Endothelial cell of umbilical vein (primary cell): ENCODE measurements around the gene APOBEC4. TPM values are rescaled to one million over a fixed set of nuclear protein-coding genes. Genes with fewer than 3 reads are reported as not detected.

Experiments used
- BruUV-seq: library from RNA; stranded (reverse); fragments of 400-500 nt; replicated peaks from 2 replicates; lab custom pipeline; 2021; lab: Mats Ljungman, UMichigan
- CTCF ChIA-PET: fragments of 300-600, 350-600 bp; sonication (Branson Sonifier 250); formaldehyde crosslinking; loops from one replicate; lab custom pipeline; 2021; ENCODE audit warnings: antibody characterized with exemption, inconsistent platforms; lab: Charles Lee
- POLR2A ChIA-PET: fragments of 300-600, 350-600 bp; sonication (Branson Sonifier 250); formaldehyde crosslinking; loops from one replicate; lab custom pipeline; 2021; ENCODE audit warnings: antibody characterized with exemption, inconsistent platforms; lab: Charles Lee
- DNase-seq: peaks from one replicate; pipeline ENCODE4 v3.0.0-alpha.2; 2011; ENCODE audit warnings: low read depth, low spot score
- FAIRE-seq: peaks from 2 replicates; lab custom pipeline; 2011; peaks lifted over from hg19 to GRCh38; lab: Jason Lieb, UNC
- H2AFZ ChIP-seq: 2 replicates; pipeline ENCODE4 v1.6.0; 2012; ENCODE audit warnings: low read depth, low read length, control low read depth, inconsistent platforms
- H3K27ac ChIP-seq: 2 replicates; pipeline ENCODE4 v1.5.1; 2011; ENCODE audit warnings: low read depth, mild to moderate bottlenecking, control low read depth, low read length, moderate library complexity; ENCODE audit not compliant: insufficient read depth
- H3K27me3 ChIP-seq, 2 experiments: 2 replicates each; pipeline versions ENCODE4 v1.6.0 to v1.6.1; 2011; ENCODE audit warnings: low read length in 2 of 2, mixed read lengths in 1 of 2; ENCODE audit not compliant: control insufficient read depth in 2 of 2, insufficient read depth in 2 of 2
- H3K36me3 ChIP-seq, 2 experiments: 2 replicates in 1 of 2; 3 replicates in 1 of 2; pipeline ENCODE4 v1.5.1; 2011; ENCODE audit warnings: low read length in 2 of 2, mild to moderate bottlenecking in 1 of 2, moderate library complexity in 1 of 2; ENCODE audit not compliant: control insufficient read depth in 2 of 2, insufficient read depth in 2 of 2; ENCODE audit errors: extremely low read depth in 1 of 2
- H3K4me1 ChIP-seq: 3 replicates; pipeline ENCODE4 v1.5.1; 2011; ENCODE audit warnings: mild to moderate bottlenecking, low read length; ENCODE audit not compliant: control insufficient read depth, insufficient read depth; ENCODE audit errors: extremely low read depth
- H3K4me2 ChIP-seq: 2 replicates; pipeline ENCODE4 v1.6.1; 2011; ENCODE audit warnings: low read length, control low read depth, mixed read lengths; ENCODE audit not compliant: insufficient read depth
- H3K4me3 ChIP-seq, 3 experiments: fragments of 200-600 bp in 1 of 3; sonication (generic), shearing (Covaris generic) in 1 of 3; replicated peaks in 1 of 3; 2 replicates each; pipeline ENCODE4 v1.5.1; 2011 to 2016; ENCODE audit warnings: control low read depth in 3 of 3, low read length in 3 of 3, mild to moderate bottlenecking in 2 of 3, inconsistent platforms in 1 of 3, low read depth in 1 of 3, moderate library complexity in 1 of 3; ENCODE audit not compliant: insufficient read depth in 1 of 3
- H3K79me2 ChIP-seq: 2 replicates; pipeline ENCODE4 v1.6.0; 2012; ENCODE audit warnings: low read length, inconsistent platforms; ENCODE audit not compliant: control insufficient read depth, insufficient read depth
- H3K9ac ChIP-seq: replicated peaks from 2 replicates; pipeline ENCODE3; 2011; ENCODE audit warnings: low read length, control low read depth; ENCODE audit not compliant: insufficient read depth; ENCODE audit errors: extremely low read depth
- H3K9me1 ChIP-seq: replicated peaks from 3 replicates; pipeline ENCODE4 v1.6.0; 2011; ENCODE audit warnings: mild to moderate bottlenecking, low read length; ENCODE audit not compliant: control insufficient read depth, insufficient read depth; ENCODE audit errors: extremely low read depth
- H3K9me3 ChIP-seq: replicated peaks from 2 replicates; pipeline ENCODE4 v1.5.1; 2012; ENCODE audit warnings: low read length, inconsistent platforms; ENCODE audit not compliant: control insufficient read depth, insufficient read depth
- H4K20me1 ChIP-seq: replicated peaks from 2 replicates; pipeline ENCODE3; 2011; ENCODE audit warnings: mild to moderate bottlenecking, low read length; ENCODE audit not compliant: control insufficient read depth, insufficient read depth; ENCODE audit errors: extremely low read depth
- CTCF ChIP-seq, 2 donors: IDR thresholded peaks; 1 replicate in 1 of 2; 2 replicates in 1 of 2; pipeline ENCODE4 v1.5.1; 2011; ENCODE audit warnings: low read length in 2 of 2, mild to moderate bottlenecking in 2 of 2, moderate library complexity in 2 of 2, control low read depth in 1 of 2, inconsistent platforms in 1 of 2, low read depth in 1 of 2; ENCODE audit not compliant: insufficient read depth in 1 of 2; ENCODE audit errors: extremely low read depth in 1 of 2
- EZH2 ChIP-seq: IDR thresholded peaks from 2 replicates; pipeline ENCODE4 v1.6.1; 2012; ENCODE audit warnings: borderline replicate concordance, low read depth, mild to moderate bottlenecking, moderate library complexity, low read length, inconsistent platforms; ENCODE audit not compliant: severe bottlenecking
- FOS ChIP-seq: IDR thresholded peaks from 2 replicates; pipeline ENCODE4 v1.6.1; 2011; ENCODE audit warnings: mild to moderate bottlenecking, low read length, moderate library complexity, borderline replicate concordance; ENCODE audit not compliant: insufficient read depth
- GATA2 ChIP-seq: IDR thresholded peaks from 2 replicates; pipeline ENCODE4 v1.7.0; 2011; ENCODE audit warnings: low read depth, mild to moderate bottlenecking, moderate library complexity, mixed read lengths, low read length; ENCODE audit not compliant: insufficient read length, insufficient read depth
- JUN ChIP-seq: IDR thresholded peaks from 2 replicates; pipeline ENCODE4 v1.6.1; 2011; ENCODE audit warnings: borderline replicate concordance, low read depth; ENCODE audit not compliant: insufficient read length, insufficient read depth
- MAX ChIP-seq: IDR thresholded peaks from 2 replicates; pipeline ENCODE4 v1.6.1; 2011; ENCODE audit not compliant: insufficient read depth, insufficient read length
- MYC ChIP-seq: IDR thresholded peaks from one replicate; pipeline ENCODE4 v1.6.1; 2011; ENCODE audit warnings: mild to moderate bottlenecking, low read depth, low read length
- POLR2A ChIP-seq: IDR thresholded peaks from 2 replicates; pipeline ENCODE4 v1.6.1; 2012; ENCODE audit warnings: low read depth, mild to moderate bottlenecking, control low read depth, low read length
- POLR2AphosphoS5 ChIP-seq: IDR thresholded peaks from 2 replicates; pipeline ENCODE4 v1.6.1; 2012; ENCODE audit warnings: low read depth, mild to moderate bottlenecking, control low read depth, low read length, moderate library complexity; ENCODE audit not compliant: insufficient read depth
- dilution Hi-C: fragments of 300-500 bp; cut with MboI; formaldehyde crosslinking; loops from one replicate; pipeline ENCODE4 v1.15.0; 2019; ENCODE audit warnings: low sequenced_read_pairs; ENCODE audit not compliant: extremely low pct_ligation_motif_present
- intact Hi-C: fragments of 100-400 bp; cut with micrococcal nuclease; formaldehyde crosslinking; loops from one replicate; pipeline ENCODE4 v1.10.0; 2022
- polyA plus RNA-seq, 4 experiments: library from polyadenylated mRNA; depleted of rRNA in 3 of 4; stranded (reverse) in 3 of 4; unstranded in 1 of 4; fragments of >200 nt; gene quantifications; 2 replicates each; pipeline versions ENCODE4 v1.2.1 to v1.2.3, GENCODE V29; 2011 to 2012; ENCODE audit warnings: missing spikeins in 1 of 4
- total RNA-seq: library from RNA; stranded (reverse); gene quantifications from 2 replicates; pipeline ENCODE4 v1.2.3, GENCODE V29; 2021

APOBEC4 gene
- total and polyA plus RNA-seq, 2 donors (not counting 3 experiments of a cell fraction or from before 2014, with no cell fraction given): not detected

- Histone ChIP-seq H3K9ac (no peak overlapping the region), H3K36me3 (peaks cover 4 to 7% of the 10 kb centered on the region in 2 experiments), H3K4me3 (no peak overlapping the region), H3K79me2 (peaks cover 3% of the 10 kb centered on the region), H3K4me2 (no peak overlapping the region), H3K27me3 (no peaks in the 10 kb centered on the region), H3K9me1 (no peaks in the 10 kb centered on the region), H3K27ac (no peak overlapping the region), H3K4me1 (peaks cover 4% of the 10 kb centered on the region), H2AFZ (no peak overlapping the region), H4K20me1 (peaks cover 2% of the 10 kb centered on the region), H3K9me3 (no peaks in the 10 kb centered on the region)
- DNase-seq: peak; percentile 56
- dilution Hi-C loops (no loop called here), intact Hi-C loops (loop anchor here (1.0 kb wide), 3 partner anchors 153 to 661 kb away; no protein-coding TSS in a partner anchor)
- FAIRE-seq: no peak
- BruUV-seq: no TSS peak
- CTCF ChIA-PET: interaction anchor here (1.0 kb wide), 2 partner anchors 14 to 660 kb away, joined by 3 to 5 read pairs; no protein-coding TSS in a partner anchor
- POLR2A ChIA-PET: no interaction called here
- TF ChIP-seq MYC (no peak), POLR2AphosphoS5 (no peak), CTCF (IDR thresholded peaks at IDR 0.05; ENCODE audit: extremely low read depth in 1 of 2, insufficient read depth in 1 of 2, low read depth in 1 of 2, low read length in 2 of 2) (peak; percentile 34 to 45)
Observed at GRCh38 chr1:183622884-183623785, 30.0 kb downstream of the APOBEC4 start.

- intact Hi-C loops (no loop called here), dilution Hi-C loops (no loop called here)
- H4K20me1 ChIP-seq: peaks cover 2% of the 10 kb centered on the region
- DNase-seq: no peak
- no peak overlapping the region for H3K9ac ChIP-seq
- no peaks in the 10 kb centered on the region for H3K4me1 ChIP-seq
- H3K9me1 ChIP-seq: no peaks in the 10 kb centered on the region
- H3K27me3 ChIP-seq: no peaks in the 10 kb centered on the region
- no peaks in the 10 kb centered on the region for H3K79me2 ChIP-seq
- no peak for FAIRE-seq
- TF ChIP-seq FOS (no peak), POLR2AphosphoS5 (no peak), GATA2 (no peak), MAX (no peak), MYC (no peak), JUN (no peak), POLR2A (no peak), EZH2 (no peak), CTCF (IDR thresholded peaks at IDR 0.05; ENCODE audit: extremely low read depth in 1 of 2, insufficient read depth in 1 of 2, low read depth in 1 of 2, low read length in 2 of 2) (no peak)
- H3K4me2 ChIP-seq: no peak overlapping the region
- H3K4me3 ChIP-seq: no peak overlapping the region
- H3K27ac ChIP-seq: no peak overlapping the region
- H3K36me3 ChIP-seq: peaks cover 4 to 7% of the 10 kb centered on the region in 2 experiments
- H3K9me3 ChIP-seq: no peaks in the 10 kb centered on the region
- ChIA-PET CTCF (interaction anchor here (1.0 kb wide), 1 partner anchor 659 kb away, joined by 3 read pairs; no protein-coding TSS in a partner anchor), POLR2A (no interaction called here)
- BruUV-seq: no TSS peak
- no peak overlapping the region for H2AFZ ChIP-seq
Observed at GRCh38 chr1:183622013-183622412, 31.1 kb downstream of the APOBEC4 start.
